ENCODE data around the gene ASB18.

The ASB18 gene

DNA sequence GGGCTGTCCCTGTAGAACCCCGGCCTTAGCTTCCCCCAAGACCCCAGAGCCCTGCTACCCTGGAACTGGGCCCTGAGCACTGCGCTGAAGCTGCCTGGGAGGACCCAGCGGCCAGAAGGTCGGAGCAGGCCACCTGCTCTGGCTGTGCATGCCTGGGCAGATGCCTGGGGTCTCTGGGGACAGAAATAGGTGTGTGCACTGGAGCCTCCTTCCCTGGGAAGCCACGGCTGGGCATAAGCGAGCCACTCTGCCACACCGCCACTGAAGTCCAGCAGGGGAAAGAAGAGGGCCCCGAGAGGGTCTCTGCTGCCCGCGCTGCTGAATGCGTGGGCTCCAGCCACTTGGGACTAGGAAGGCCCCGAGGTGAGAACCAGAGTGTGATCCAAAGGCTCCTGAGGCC, 102.7 kb downstream of the ASB18 start:
- DNase-seq, result no peak

DNA sequence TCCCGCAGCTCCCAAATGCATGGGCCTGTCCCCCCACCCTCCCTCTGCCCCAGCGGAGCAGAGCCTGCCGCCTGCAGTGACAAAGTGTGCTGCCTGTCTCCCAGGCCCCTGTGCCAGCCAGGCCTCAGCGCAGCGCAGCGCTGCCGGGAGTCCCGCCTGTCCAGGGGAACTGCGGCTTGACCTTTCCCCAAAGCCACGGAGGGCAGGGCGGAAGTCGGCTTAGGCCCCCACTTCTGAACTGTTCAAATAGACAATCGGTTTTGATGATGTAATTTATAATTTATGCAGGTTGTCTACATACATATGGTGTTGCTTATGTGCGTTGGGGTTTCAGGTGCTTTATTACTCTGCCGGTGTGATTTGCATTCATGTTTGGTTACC, 103.1 kb downstream of the ASB18 start:
- DNase-seq, result no peak

DNA sequence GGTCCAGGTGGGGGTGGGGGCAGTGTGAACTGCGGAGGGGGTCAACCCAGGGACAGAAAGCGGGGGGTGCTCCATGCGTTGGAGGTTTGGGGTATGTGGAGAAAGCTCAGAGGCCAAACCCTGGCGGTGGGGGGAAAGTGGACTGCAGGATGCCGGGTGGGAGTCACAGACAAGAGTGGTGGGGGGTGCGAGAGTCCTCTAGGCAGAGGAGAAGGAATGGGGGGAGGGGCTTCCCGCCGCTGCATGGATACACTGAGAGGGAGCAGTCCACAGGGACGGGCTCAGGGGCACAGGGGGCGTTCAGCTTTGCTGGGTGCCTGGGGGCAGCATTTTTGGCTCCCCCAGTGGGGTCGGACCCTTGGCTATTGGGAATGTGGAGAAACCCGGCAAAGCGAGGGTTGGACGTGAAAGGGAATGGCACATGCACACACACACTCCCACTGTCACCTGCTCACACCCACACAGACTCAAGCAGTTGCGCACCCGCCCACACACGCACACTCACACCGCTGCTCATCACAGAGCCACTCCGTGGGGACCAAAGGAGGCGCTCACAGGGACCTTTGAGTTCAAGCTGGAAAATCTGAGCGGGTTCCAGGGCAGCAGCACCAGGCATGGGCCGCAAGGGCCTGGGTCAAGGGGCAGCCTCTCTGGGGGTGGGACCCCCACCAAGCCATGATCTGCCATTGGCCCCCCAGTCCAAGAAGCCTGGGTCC, 103.7 kb downstream of the ASB18 start:
- DNase-seq, result no peak

DNA sequence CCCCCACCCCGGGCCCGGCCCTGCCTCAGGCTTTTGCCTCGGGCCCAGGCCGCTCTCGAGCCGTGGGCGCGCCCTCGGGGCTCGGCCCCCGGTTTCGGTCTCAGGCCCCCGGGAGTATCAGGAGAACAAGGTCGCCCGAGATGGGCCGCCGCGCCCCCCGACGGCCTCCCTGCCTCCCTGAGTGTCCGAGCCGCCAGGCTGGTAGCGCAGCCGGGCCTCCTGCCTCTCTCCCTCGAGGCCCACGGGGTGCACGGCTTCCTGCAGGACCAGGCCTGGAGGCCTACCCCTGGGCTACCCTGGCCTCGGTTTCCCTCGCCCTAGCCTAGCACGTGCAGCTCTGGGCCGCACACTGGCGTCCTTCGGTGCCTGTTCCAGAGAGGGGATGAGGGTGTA, 104.4 kb downstream of the ASB18 start:
- no peak for DNase-seq

DNA sequence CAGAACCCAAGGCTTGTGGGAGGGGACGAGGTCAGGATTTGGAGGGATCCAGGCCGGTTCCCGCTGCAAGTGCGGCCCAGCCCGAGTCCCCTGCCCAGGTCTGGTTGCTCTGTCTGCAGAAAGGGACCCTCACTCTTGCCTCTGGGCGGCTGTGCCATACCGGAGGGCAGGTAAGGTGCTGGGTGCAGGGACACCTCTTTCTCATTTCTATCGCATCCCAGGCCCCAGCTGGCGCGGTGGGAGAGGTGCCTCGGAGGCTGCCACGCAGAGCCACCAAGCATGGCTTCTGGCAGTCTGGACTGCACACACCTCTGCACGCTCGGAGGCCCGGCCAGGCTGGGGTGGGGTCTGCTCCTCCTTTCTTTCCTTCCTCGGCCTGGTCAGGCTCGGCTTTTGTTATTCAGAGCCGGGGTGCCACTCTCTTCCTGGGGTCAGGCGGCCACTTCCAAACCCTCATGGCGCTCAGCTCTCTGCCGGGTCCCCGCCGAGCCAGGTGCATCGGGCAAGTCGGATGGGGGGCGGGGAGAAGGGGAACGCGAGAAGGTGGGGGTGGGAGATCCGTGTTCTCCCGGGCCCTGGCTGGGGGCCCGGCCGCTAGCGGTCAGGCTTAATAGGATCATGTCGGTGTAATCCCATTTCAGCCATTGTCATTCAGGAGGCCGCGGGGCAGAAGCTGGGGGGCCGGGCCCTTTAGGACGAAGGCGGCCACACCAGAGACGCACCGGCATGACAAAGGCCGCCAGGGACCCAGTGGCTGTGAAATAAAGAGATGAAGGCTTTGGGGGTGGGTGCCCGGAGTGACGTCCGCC, 105.0 kb downstream of the ASB18 start:
- DNase-seq, result no peak

DNA sequence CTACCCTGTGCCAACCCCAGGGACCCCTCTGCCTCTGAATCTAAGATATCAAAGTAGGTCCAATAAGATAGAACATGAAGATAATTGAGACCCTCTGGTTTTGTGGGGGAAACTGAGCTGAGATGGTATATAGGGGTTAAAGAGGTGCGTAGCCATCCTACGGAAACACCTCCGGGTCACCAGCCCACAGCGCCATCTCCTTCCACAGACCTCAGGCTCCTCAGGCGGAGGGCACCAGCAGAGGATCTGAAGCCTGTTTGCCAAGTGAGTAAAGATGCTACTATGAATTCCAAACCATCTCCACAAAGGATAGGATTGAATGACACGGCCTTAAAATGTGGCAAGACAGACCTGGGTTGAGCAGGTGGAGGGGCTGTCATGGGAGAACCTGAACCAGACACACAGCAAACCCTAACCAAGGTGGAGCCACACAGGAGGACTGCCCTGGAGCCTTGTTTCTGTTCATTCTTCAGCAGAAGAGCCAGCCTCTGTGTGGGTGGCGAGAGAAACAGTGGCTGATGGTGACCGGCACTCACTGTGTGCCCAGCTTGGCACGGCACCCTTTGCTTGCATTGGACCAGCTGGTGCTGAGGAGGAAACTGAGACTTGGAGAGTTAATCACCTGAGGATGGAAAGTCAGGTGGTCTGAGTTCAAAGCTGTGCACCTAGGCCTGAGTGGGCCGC, 106.2 kb downstream of the ASB18 start:
- DNase-seq, result no peak

DNA sequence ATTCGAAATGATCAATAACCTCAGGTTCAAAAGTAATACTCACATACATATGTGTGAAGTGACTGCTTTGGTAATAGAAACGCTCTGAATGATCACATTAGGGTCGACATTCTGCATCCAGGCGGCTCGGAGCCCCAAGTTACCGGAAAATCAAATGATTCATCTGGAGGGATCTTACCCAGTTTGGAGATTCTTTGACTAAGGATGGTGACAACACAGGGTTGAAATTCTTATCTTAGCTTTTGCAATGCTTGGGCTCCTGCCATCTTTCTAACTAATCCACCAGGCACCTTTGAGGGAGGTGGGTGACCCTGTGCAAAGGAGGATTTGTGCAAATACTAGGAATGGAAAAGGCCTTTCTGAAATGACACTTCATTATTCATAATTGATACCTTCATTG, 106.8 kb downstream of the ASB18 start:
- DNase-seq, result no peak

DNA sequence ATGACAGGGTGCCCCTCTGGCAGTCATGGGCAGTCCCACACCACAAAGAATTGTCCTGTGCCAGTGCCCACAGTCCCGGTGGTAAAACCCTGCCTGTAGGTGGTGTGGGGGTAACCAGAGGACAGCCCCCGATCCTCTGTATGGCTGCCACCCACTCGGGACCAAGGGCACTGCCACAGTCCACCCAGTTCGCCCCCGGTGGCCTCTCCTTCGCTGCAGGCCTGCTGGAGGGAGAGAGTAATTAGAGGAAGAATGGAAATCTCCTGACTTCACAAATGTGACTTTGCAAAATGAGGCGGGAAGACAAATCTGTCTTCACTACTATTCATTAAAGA, 107.4 kb downstream of the ASB18 start:
- no peak for DNase-seq

DNA sequence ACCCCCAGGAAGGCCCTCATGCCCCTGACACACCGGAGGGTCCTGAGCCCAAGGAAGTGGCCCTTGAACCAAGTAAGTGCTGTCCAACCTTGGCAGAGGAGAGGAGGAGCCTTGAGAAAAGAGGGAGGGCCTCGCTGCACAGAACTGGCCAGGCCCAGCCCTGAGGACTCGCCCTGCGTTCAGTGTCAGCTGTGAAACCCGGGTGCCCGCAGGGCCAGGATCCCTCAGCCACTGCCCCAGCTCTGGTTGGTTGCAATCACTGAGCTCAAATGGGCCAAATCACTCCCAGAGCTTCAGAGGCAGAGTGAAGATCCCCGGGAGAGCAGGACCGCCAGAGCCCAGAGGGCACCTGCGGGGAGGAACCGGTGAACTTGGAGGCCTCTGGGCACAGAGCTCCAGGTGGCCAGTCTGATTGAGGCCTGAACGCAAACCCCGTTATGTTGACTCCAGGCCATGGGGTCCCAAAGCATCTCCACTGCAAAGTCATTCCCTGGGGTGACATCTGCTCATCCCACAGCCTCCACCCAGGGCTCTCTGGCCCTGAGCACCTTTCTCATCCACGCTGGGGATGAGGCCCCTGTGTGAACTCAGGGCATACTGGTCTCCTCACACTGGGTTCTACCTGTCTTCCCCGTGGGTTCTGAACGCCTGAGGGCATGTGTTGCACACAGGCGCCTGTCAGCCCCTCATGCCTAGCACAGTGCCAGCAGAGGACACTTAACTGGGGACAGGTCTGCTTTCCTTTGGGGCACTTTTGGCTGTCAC, 107.9 kb downstream of the ASB18 start:
- no peak for DNase-seq

DNA sequence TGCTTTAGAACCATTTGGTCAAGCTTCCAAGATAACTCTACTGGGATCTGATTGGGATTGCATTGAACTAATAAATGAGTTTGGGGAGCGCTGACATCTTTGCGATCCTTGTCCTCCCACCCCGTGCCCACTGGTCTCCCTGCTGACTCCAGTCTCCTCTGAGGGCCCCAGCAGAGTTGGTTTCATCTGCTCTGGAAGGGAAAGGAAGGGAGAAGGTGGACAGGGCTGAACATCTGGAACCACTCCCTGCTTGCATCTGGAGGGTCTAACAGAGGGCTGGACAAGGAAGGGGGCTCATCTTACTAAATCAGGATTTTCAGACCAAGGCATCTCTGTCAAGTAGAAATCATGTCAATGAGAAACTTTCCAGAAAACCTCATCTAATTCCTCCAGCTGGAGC, 108.8 kb downstream of the ASB18 start:
- no peak for DNase-seq

DNA sequence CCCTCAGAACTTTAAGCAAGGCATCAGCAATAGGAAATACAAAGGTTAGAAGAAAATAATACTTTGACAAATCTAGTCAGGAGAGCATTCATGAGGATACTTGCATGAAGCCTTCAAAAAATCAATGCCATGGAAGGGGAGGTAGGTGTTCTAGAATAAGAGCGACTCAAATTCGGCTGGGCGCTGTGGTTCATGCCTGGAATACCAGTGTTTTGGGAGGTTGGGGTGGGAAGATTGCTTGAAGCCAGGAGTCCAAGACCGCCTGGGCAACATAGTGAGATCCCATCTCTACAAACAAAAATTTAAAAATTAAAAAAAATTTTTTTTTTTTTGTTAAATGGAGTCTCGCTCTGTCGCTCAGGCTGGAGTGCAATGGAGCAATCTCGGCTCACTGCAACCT, 117.8 kb downstream of the ASB18 start:
- DNase-seq, result no peak

DNA sequence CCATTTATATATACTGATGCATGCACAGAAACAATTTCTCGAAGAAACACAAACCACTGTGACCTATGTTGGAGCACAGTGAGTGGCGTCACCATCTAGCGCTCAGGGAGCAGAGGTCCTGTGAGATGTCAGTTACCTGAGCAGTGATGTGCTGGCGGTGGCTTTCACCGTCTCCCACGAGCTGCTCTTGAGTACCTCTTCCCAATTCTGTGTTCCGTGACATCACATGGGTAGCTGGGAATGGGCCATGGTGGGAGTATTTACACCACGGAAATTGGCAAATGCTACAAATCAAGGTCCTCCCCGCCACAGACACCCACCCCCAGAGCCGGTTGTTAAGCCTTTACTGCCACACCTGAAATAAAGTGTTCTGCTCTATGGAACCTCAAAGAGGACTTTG, 120.4 kb downstream of the ASB18 start:
- no peak for DNase-seq
